DMS53 treated with DMSO at 0.1 percent for 48 hours (cell line): ENCODE results near the gene WDR53.
A peak's percentile ranks its signal among the peaks of the same experiment; 100 is the strongest.
"Not testable (repeated sequence)": the region's sequence is repeated elsewhere in the genome, so short reads cannot be mapped to it uniquely, and the experiment has no call there.

Experiments used
- DNase-seq: peaks from one replicate; lab custom pipeline; 2025; ENCODE audit not compliant: unreplicated experiment; lab: John Stamatoyannopoulos, UW

Gene WDR53

GRCh38 chr3:196518966-196519717 is 49.2 kb downstream of the WDR53 start:
- DNase-seq, result peak; percentile 28

- DNase-seq, result no peak
Observed at GRCh38 chr3:196517919-196518318, 50.4 kb downstream of the WDR53 start.

GRCh38 chr3:196517162-196517800 is 51.1 kb downstream of the WDR53 start:
- DNase-seq, result no peak

GRCh38 chr3:196514913-196515621 is 53.3 kb downstream of the WDR53 start, which contains the start of gene SMCO1:
Gene SMCO1 (minus strand): TSS chr3:196515346. CDS start chr3:196515209, 137 bp downstream.
- DNase-seq, result no peak

- no peak for DNase-seq
Observed at GRCh38 chr3:196514350-196514716, 54.0 kb downstream of the WDR53 start.

- DNase-seq, result no peak
Observed at GRCh38 chr3:196513697-196514349, 54.5 kb downstream of the WDR53 start.

- not testable (repeated sequence) for DNase-seq
Observed at GRCh38 chr3:196511646-196512425, 56.5 kb downstream of the WDR53 start.

- DNase-seq, result not testable (repeated sequence)
Observed at GRCh38 chr3:196511108-196511507, 57.2 kb downstream of the WDR53 start.

- no peak for DNase-seq
Observed at GRCh38 chr3:196506687-196507086, 61.7 kb downstream of the WDR53 start.

- no peak for DNase-seq
Observed at GRCh38 chr3:196504556-196504955, 63.8 kb downstream of the WDR53 start.
